GM10266 (cell line): ENCODE results near the gene KPNA6.

Experiments used
- DNase-seq: peaks from one replicate; pipeline ENCODE4 v3.0.0; 2012; ENCODE audit errors: extremely low spot score
- TF ChIP-seq, protein P1 (sequence below): IDR thresholded peaks from 2 replicates; pipeline ENCODE4 v1.5.1; 2012; ENCODE audit warnings: mild to moderate bottlenecking, low read depth; ENCODE audit not compliant: control insufficient read depth, insufficient read depth; ENCODE audit errors: missing control alignments

The KPNA6 gene

GRCh38 chr1:32216566-32216965, 108.7 kb downstream of the KPNA6 start:
- TF ChIP-seq, protein P1, sequence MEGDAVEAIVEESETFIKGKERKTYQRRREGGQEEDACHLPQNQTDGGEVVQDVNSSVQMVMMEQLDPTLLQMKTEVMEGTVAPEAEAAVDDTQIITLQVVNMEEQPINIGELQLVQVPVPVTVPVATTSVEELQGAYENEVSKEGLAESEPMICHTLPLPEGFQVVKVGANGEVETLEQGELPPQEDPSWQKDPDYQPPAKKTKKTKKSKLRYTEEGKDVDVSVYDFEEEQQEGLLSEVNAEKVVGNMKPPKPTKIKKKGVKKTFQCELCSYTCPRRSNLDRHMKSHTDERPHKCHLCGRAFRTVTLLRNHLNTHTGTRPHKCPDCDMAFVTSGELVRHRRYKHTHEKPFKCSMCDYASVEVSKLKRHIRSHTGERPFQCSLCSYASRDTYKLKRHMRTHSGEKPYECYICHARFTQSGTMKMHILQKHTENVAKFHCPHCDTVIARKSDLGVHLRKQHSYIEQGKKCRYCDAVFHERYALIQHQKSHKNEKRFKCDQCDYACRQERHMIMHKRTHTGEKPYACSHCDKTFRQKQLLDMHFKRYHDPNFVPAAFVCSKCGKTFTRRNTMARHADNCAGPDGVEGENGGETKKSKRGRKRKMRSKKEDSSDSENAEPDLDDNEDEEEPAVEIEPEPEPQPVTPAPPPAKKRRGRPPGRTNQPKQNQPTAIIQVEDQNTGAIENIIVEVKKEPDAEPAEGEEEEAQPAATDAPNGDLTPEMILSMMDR: no peak
- no peak for DNase-seq

- DNase-seq: no peak
- TF ChIP-seq, protein P1: no peak
Measured at GRCh38 chr1:32219022-32219421, 111.2 kb downstream of the KPNA6 start.

DNA sequence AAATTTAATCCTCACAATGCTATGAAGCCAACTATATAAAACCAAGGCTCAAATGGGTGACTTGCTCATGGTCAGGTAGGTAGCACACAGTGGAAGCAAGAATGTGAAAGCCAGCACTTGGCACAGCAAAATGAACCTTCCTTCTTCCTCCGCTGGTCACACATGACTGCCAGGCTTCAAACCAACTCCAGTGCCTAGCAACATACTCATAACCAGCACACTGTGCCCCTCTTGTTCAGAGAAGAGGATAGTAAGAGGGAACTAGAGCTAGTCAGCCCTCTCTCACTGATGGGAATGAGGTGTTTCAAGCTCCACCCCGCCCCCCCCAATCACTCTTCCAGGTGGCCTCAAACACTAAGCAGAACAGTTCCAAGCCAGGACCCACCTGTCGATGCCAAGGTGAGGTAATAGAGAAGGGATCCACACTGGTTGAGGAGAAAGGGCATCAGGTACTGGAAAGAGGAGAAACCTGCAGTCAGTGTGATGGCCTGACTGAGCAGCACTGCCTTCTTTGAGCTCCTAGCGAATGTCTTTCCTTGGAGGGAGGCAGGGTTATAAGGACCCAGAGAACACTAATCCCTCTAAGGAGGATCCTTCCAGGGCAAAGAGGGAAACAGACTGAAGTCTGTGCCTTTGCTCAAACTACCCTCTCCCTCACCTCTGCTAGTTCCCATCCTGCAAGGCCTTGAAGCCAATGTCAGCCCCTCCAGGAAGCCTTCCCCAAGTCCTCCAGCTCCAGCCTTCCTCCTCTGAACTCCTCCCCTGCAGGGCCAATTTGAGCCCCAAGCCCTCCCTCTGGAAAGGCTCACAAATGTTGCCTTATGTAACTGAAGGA, 113.1 kb downstream of the KPNA6 start:
- DNase-seq: no peak
- TF ChIP-seq, protein P1: no peak

- TF ChIP-seq, protein P1: no peak
- no peak for DNase-seq
Measured at GRCh38 chr1:32221581-32221979, 113.7 kb downstream of the KPNA6 start.

GRCh38 chr1:32221980-32222755, 114.3 kb downstream of the KPNA6 start, which contains the start of the genes EIF3I and TMEM234:
EIF3I (plus strand) TSS chr1:32222407; CDS start chr1:32222442, 35 bp downstream.
TMEM234 (minus strand) TSS chr1:32222353; CDS start chr1:32222322, 31 bp downstream.
- peak; percentile 92 for DNase-seq
- TF ChIP-seq, protein P1: no peak

DNA sequence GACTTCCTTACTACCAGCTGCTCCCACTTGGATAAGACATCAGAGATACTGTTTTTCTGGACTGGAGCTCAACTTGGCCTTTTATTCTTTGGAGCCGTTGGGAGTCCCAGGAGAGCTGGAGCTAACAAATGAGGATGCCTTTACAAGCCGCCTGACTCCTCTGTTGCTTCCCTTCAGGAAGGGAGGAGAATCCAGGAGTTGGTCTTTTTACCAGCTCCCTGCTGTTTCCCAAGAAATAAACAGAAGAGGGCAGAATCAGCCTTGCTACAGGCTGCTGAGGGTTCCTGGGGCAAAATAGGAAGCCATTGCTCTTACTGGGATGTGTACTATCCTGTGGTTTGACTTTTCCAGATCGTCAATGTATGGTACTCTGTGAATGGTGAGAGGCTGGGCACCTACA, 115.8 kb downstream of the KPNA6 start:
- no peak for DNase-seq
- TF ChIP-seq, protein P1: no peak
